SK-N-DZ (cell line): Measurements from ENCODE around the gene NOX3.

Experiments used
- DNase-seq: peaks from one replicate; pipeline ENCODE4 v3.0.0-alpha.2; 2015; ENCODE audit warnings: low spot score

Gene NOX3

DNA sequence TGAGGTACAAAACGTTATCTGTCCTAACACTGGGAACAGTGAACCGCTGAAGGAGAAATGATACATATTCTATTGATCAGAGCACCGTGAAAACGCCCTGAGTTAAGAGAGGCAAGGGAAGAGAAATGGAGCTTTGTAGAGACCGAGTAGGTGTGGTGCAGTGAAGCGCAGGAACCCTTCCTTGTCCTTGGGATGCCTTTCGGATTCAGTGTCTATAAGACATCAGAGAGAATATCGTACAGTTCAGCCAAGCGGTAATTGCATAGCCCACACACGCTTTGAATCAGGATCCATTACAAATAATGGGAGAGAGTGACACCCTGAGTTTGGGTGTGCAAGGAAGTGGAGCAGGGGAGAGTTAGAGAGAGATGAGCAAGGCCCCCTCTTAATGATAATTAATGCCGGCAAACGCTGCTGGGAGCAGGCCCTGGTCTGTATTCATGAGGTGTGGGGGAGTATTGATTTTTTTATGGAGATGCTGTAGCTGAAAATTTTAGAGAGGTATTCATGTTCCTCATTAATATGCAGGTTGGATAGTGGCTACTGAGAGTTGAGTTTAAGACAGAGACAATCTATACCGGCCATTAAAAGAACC, 20.7 kb downstream of the NOX3 start:
- DNase-seq, result no peak

DNA sequence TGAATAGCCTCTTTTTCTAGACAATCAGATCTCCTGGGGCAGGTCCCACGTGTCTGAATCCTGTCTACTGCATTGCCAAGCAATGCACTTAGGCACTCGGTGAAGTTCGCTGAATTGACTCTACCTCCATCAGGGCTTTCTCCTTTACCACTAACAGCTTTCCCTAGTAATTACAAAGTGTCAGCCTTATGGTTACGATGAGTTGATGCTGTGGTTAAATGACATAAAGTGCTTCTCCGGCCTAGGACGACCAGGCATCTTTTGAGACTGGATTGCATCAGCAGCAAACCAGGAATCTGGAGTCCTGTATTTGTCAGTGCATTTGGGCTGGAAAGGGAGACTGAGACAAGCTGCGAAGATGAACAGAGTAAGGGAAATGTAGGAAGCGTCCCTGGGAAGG, 21.5 kb downstream of the NOX3 start:
- DNase-seq, result no peak

DNA sequence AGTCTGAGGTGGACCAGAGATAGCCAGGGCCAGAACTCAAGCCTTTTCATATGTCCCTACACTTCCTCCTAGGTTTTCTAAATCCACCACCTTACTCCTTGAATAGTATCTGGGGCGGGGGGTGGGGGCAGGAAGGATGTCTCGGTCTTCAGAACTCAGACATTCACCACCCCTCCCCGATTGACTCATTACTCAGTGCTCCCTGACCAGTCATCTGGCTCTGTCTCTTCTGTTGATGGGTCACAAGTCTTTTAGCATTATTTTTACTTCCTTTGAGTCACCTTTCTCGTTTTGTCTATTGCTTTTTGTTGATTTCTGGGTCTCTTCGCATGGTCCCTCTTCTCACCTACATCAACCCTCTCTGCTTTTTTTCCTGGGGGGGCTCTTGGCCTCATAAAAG, 23.3 kb downstream of the NOX3 start:
- no peak for DNase-seq

DNA sequence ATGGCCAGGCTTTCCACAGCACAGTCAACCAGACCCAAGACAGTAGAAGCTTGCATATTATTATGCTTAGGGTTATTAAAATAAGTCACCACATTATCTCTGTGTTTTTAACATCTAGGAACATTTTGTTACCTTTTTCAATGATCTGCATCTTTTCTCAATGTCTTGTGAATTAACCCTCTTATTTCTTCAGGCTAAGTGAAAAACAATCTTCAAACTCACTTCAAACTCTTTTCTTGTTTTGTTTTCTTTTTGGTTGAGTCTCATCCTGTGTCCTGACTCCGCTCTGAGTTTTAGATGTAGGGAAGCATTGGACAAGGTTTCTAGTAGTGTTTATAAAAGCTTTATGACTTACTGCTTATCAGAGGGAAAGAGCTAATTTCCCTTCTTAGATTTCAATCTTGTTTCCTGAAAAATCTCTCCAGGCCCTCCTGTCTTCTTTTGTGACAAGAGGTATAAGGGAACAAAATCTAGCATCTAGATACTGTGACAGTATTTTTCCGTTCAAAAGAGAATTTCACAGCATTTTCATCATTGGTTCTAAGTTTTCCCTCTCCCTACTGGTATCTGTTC, 26.2 kb downstream of the NOX3 start:
- no peak for DNase-seq

DNA sequence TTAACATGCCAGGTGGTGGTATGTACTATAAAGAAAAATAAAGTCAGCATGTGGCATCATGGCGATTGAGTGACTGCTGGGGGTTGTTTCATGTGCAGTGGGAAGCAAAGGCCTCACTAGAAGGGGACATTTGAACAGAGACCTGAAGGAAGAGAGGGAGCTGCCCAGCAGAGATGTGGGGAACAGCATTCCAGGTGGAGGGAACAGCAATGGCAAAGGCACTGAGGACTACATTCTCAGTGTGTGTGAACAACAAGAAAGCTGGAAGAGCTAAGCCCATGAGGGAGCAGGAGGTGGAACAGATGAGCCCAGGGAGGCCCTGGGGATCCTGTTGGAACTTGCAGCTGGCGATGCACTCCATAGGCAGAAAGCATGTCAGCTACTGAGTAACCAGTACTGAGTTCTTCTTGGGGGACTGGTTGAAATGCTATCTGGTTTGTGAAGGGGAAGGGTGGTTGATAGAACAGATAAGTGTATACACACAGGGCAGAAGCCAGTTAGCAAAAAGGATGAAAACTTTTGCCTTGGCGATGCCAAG, 29.2 kb downstream of the NOX3 start:
- DNase-seq, result no peak

DNA sequence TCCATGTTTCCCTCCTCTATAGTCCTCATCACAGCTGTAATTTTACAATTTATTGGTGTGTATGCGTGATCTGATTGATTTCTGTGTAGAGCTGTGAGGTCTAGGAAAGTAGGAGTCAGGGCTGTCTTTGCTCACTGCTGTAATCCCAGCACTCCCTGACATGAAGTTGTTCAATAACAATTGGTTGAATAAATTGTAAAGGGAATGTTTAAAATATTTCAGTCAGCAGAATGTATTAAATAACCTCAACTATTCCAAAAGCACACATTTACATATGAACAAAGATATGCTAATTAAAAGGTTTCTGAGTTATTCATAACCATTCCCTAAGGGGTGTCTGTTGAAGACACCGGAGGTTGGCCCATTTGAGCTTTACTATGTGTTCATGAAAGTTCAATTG, 31.5 kb downstream of the NOX3 start:
- DNase-seq, result no peak

DNA sequence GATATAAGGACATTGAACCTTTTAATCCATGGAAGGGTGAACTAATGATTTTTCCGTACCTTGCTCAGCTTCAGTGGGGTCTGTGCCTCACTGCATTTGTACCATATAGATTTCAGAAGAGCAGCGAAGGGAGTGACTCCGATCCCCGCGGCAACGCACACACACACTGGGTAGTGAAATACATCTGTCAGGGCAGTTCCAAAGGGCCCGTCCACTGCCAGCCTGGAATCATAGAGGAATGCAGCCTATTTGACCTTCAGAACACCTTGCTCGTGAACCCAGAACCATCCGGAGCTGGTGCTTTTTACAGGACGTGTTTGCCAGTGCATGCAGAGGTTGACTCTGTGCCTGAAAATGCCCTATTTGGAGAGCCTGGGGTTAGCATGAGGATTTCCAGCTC, 33.0 kb downstream of the NOX3 start:
- DNase-seq, result no peak

DNA sequence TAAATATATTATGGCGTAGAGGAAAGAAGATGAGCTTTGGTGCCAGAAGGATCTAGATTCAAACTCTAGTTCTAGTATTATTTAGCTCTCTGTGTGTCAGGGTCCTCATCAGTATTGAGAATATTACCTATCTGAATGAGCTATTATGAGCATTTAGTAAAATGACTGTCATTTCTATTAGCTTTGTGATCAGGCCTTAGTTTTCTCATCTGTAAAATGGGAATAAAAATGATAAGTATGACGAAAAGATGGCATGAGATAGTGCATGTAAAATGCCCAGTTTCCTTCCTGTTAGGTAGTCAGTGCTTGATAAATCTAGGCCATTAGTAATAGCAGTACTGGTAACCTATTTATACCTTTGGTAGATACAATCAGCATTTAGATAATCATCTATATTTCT, 35.1 kb downstream of the NOX3 start:
- no peak for DNase-seq

DNA sequence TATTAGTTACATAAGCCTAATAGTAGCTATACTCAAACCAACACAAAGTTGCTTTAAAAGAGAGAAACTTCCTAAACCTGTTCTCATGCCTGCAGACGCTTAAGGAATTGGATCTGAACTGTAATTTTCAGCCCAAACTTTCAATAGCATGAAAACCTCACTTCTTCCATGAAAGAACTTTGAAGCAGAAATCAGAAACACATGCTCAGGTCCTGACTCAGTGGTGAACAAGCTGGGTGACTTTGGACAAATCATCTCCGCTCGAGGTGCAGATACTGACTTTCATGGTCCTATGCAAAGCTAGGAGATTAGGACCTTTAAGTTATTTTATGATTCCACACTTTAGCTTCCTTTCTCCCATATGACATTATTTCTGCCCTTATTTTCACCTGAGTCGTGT, 36.5 kb downstream of the NOX3 start:
- DNase-seq, result no peak

DNA sequence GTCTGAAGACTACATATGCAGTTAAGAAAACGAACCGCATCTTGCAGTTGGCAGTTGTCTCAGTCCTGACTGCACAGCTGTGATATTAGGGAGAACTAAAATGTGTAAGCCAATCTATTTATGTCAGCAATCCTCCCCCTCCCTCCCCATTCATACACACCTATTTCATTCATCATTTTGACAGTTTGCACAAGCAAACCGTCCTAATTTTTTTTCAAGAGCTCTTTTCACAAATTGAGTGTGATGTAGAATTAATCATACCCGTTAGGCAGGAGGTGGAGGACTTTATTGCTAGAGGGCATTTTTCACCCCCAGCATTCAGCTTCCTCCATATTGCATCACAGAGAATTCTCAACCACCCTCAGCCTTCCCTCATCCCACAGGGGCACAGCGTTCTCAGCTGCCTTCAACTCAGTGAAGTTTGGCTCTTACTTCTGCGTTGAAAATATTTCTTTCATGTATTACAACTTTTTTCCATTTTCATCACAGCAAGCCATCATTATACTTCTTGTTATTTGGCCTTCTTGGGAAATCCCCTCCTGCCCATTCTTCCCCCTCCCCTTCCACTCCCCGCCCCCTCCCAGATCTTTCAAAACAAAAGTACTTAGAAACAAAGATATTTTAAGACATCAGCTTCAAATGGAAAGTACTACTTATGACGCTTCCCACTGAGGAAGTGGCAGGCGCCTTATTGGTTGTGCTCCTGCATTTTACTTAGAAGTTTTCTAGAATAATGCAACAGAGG, 37.5 kb downstream of the NOX3 start:
- DNase-seq, result no peak

DNA sequence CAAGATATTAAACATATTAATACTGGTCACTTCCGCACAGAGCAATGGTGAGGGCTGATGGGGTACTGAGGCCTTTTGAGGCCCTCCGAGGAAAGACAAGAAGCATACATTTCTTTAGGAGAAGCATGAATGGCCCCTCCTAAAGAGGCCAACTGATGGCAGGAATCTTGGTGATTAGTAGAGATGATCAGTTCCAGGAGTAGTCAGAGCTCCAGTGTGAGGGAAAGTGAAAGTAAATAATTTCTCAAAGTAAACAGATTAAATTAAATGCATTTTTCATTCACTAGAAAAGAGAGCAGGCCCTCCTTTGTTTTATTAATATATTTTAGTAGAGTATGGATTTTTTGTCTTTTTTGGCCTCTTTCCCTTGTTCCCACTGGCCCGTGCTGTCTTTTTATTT, 38.2 kb downstream of the NOX3 start:
- DNase-seq, result no peak

DNA sequence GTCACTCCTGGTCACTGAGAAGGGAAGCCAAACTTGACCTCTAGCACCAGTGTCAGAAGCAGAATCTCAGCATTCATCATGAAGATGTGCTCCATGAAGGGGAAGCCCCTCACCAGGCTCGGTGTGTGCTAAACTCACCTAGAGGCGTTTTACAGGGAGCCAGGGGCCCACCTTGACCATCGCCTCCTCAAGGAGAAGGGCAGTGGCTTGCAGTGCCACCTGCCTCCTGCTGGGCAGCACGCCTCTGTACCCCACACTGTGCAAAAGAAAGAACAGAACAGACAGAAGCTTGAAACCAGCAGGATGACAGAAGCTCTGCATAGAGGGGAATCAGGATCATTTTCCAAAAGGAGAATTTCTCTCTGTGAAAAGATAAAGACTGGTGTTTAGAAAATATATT, 39.7 kb downstream of the NOX3 start:
- DNase-seq, result no peak

DNA sequence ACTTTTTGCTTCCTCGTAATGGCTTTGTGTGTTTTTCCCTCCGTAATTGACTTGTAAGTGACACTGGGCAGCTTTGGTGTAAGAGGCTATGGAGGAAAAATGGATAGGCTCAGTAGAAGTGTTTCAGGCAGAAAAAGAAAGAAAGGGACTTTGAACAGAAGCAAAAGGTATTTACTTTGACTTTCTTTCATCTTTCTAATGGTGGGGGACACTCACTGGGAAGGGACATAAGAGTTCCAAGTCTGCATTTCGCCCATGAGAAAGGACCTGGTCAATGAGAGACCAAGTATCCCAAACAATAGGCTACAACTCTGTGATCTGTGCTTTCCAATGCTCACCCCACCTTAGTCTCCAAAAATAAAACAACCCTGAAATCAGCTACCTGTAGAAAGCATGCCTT, 41.6 kb downstream of the NOX3 start:
- no peak for DNase-seq

DNA sequence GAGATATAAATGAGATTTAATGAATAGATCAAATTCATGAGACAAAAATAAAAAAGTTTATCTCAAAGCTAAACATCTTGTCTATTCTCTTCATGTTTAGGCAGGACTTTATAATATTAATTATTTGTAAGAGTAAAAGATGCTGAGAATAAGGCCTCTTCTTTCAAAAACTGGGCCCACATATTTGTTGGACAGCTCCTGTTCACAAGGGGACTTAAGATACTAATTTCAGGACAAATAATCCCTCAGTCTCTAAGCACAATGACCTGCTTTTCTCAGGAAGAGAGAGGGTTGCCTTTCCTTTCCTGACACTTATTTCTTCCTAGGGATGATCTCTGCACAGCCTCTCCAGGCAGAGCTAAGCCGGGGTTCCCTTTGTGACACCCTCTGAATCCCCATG, 43.3 kb downstream of the NOX3 start:
- DNase-seq, result no peak

DNA sequence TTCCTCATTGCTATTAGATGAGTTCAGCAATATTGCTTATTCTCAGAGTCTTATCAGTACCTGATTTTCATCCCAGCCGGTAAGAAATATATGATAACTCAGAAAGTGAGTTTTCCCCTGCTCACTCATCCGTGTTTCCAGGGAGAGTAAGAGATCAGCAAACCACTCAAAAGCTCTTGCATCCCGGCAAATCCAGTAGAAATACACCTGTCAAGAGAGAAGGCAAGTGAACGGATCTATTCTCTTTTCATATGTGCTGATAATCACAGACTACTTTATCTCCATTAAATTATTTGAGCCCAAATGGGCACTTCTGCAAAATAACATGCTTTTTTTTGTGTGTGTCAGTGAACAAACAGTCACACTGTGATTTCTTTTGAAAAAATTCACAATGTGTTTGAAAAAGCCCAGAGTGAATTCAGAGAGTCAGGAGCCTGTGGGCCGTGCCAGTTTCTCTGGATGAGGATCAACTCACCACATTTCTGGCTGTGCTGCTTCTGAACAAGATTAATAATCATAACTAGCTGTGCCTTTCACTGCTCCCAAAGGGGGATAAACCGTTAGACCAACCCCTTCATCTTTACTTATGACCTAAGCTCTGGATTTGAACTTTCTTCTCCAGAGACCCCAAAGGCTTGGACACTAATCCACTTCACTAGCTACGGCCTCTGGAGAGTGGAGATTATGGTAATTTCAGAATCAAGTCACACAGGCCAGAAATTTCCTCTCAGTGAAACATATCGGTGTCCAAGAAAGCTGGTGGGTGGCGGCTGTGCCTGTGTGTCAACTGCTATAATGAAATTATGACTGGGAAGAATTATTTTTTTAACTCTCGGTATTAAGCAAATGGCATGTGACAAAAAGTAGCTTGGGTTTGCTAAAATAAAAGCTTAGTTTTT, 44.2 kb downstream of the NOX3 start:
- no peak for DNase-seq

DNA sequence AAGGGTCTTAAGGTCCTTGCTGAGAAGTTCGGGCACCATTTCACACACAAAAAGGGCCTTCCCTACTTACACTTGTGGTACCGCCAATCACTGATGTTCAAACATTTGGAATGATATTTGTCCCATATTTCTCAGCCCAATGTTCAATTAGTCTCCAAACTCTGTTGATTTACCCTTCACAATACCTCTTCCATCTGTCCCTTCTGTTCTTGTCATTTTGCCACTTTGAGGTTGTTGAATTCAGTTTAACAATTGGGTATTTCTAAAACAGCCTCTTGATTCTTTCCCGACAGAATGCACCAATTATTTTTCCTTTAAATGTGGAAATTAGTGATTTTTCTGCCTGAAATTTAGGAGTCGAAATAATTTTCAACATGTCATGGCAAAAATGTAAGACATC, 46.2 kb downstream of the NOX3 start:
- DNase-seq, result no peak

DNA sequence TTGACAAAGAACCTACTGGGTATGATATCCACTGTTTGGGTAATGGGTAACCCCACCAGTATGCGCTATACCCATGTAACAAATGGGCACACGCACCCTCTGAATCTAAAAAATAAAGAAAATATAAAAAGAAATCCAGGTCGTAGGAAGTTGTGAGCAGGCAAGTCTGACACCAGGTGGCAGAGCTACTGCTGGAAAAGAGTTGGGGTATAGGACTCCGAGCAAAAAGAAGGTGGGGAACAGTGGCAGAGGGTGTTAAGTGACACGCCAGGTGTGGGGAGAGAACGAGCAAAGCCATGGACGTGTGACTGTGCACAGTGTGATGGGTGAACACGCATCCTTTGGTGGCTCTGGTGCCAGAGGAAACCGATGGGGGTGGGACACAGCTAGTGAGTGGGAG, 46.7 kb downstream of the NOX3 start:
- DNase-seq, result no peak

DNA sequence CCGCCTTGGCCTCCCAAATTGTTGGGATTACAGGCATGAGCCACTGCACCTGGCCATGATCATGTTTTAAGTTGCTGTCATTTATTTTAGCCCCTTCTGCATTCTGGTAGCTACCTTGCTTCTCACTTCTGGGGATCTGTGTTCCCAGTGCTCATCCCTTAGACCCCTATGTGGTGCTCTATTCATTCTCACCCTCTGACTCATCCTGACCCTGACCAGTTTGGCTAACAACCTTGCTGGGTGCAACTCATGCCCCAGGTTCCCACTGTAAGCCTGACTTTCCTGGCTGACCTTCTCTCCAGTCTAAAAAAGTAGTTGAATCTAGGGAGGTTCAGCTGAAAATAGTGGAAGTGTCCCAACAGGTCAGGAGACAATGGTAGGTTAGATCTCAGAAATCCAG, 47.4 kb downstream of the NOX3 start:
- no peak for DNase-seq

DNA sequence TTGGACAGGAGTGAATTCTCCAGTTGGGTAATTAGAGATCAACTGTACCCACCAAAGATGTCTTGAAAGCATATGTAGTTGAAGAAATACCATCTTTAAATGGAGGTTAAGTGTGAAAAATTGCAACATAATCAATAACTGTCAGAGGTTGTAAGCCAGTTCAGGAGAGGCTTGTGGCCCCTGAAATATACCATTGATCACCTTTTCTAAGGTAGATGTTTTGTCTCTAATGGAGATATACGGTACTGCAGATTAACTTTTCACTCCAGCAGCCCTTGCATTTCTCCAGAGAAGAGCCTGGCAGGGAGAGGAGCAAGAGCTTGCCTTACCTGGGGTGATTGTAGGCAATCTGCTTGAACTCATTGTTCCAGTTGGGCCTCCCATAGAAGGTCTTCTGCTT, 48.8 kb downstream of the NOX3 start:
- no peak for DNase-seq

DNA sequence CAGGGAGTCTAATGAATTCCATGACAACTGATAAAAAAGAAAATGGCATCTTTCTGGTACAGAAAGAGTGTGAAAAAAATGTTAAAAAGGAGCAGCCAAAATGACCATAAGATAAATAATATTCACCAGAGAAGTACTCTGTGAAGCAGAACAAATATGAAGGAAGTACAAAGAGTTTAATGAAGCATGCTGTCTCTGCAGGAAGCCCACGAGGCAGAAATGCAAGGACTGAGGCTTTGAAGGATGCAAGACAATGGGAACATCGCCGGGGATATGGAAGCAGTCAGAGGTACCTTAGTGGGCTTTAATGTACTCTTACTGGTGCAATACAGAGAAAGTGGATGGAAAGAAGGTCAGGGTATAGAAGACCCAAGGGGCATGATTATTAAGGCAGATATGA, 50.7 kb downstream of the NOX3 start:
- DNase-seq, result no peak

DNA sequence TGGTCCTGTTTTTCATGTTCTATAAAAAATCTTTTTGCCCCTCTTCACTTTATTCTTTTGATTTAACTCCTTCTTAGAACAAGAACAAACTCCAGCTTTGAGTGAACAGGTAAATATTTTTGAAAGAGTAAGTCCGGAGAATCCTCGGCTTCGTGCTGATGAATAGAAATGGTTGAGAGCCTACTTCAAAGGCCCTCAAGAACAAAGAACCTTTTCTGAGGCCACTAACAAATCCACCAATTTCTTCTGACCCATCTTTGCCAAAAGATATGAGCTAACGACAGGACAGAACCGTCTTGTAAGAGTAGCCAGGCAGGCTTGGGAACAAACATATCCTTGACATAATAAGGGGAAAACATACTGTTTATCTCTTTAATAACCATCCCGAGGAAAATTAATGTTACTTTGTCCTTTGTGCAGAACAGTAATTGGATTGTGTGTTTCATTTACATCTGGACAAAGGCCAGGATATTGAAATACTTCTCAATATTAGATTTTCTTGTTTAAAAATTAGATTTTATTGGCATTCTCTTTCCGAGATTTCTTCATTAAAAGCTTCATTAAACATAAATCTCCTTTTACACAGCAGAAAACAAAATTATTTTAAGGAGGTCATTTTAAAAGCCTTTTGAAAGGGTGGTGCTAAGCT, 52.9 kb downstream of the NOX3 start:
- peak; percentile 4 for DNase-seq

DNA sequence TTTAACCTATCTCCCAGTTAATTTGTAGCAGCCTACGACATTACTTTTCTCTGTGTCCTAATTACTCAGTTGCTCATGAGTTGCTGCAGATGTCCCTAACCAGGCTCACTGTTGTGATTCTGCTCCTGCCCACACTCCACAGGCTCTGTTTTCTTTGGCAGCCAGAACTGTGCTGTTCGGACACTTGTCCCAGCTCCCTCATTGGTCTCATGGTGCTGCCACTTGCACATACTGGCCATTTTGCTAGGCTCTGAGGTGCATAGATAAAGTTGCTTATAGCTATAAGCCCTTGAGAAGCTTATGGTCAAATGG, 55.0 kb downstream of the NOX3 start:
- DNase-seq, result no peak
